Ishikawa (cell line): ENCODE measurements around the gene PTH2R.

Source experiments
- CEBPB ChIP-seq: IDR thresholded peaks from 2 replicates; pipeline ENCODE4 v1.6.1; 2012
- CREB1 ChIP-seq: IDR thresholded peaks from 2 replicates; pipeline ENCODE4 v1.6.1; 2012; ENCODE audit warnings: low read depth
- EGR1 ChIP-seq: IDR thresholded peaks from 2 replicates; pipeline ENCODE4 v1.6.1; 2012
- EP300 ChIP-seq: IDR thresholded peaks from 2 replicates; pipeline ENCODE4 v1.6.1; 2012; ENCODE audit warnings: borderline replicate concordance
- FOXM1 ChIP-seq: IDR thresholded peaks from 2 replicates; pipeline ENCODE4 v1.6.1; 2012; ENCODE audit warnings: low read depth, borderline replicate concordance
- NFIC ChIP-seq: IDR thresholded peaks from 2 replicates; pipeline ENCODE4 v1.6.1; 2012
- RAD21 ChIP-seq: IDR thresholded peaks from 2 replicates; pipeline ENCODE4 v1.6.1; 2012; ENCODE audit warnings: low read depth
- REST ChIP-seq: IDR thresholded peaks from 2 replicates; pipeline ENCODE4 v1.6.1; 2012; ENCODE audit warnings: low read depth, mild to moderate bottlenecking
- TAF1 ChIP-seq: IDR thresholded peaks from 2 replicates; pipeline ENCODE4 v1.6.1; 2012; ENCODE audit warnings: low read depth, mild to moderate bottlenecking
- TCF12 ChIP-seq: IDR thresholded peaks from 2 replicates; pipeline ENCODE4 v1.6.1; 2012; ENCODE audit warnings: low read depth
- TEAD4 ChIP-seq: IDR thresholded peaks from 2 replicates; pipeline ENCODE4 v1.6.1; 2012
- USF1 ChIP-seq: IDR thresholded peaks from 2 replicates; pipeline ENCODE4 v1.6.1; 2012
- YY1 ChIP-seq: IDR thresholded peaks from 2 replicates; pipeline ENCODE4 v1.6.1; 2012; ENCODE audit warnings: low read depth
- ZBTB7A ChIP-seq: IDR thresholded peaks from 2 replicates; pipeline ENCODE4 v1.6.1; 2012; ENCODE audit warnings: low read depth
- TF ChIP-seq, protein P1 (sequence below): IDR thresholded peaks from 2 replicates; pipeline ENCODE4 v1.6.1; 2012

The PTH2R gene

GRCh38 chr2:208361077-208361441 lies 45.5 kb upstream of the PTH2R start:
- TF ChIP-seq YY1, result no peak
- TF ChIP-seq, protein P1, sequence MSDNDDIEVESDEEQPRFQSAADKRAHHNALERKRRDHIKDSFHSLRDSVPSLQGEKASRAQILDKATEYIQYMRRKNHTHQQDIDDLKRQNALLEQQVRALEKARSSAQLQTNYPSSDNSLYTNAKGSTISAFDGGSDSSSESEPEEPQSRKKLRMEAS, result no peak
- no peak for TF ChIP-seq TCF12
- TF ChIP-seq REST, result no peak
- TF ChIP-seq FOXM1, result no peak
- no peak for TF ChIP-seq TEAD4
- TF ChIP-seq RAD21, result no peak
- no peak for TF ChIP-seq ZBTB7A
- TF ChIP-seq CREB1, result no peak
- no peak for TF ChIP-seq TAF1
- no peak for TF ChIP-seq EP300

- TF ChIP-seq EGR1, result no peak
- no peak for TF ChIP-seq TCF12
- no peak for TF ChIP-seq ZBTB7A
- TF ChIP-seq YY1, result no peak
- TF ChIP-seq TAF1, result no peak
- TF ChIP-seq USF1, result no peak
- TF ChIP-seq RAD21, result no peak
- no peak for TF ChIP-seq CEBPB
- TF ChIP-seq REST, result no peak
- no peak for TF ChIP-seq NFIC
Measured at GRCh38 chr2:208363485-208363884, 43.1 kb upstream of the PTH2R start.

DNA sequence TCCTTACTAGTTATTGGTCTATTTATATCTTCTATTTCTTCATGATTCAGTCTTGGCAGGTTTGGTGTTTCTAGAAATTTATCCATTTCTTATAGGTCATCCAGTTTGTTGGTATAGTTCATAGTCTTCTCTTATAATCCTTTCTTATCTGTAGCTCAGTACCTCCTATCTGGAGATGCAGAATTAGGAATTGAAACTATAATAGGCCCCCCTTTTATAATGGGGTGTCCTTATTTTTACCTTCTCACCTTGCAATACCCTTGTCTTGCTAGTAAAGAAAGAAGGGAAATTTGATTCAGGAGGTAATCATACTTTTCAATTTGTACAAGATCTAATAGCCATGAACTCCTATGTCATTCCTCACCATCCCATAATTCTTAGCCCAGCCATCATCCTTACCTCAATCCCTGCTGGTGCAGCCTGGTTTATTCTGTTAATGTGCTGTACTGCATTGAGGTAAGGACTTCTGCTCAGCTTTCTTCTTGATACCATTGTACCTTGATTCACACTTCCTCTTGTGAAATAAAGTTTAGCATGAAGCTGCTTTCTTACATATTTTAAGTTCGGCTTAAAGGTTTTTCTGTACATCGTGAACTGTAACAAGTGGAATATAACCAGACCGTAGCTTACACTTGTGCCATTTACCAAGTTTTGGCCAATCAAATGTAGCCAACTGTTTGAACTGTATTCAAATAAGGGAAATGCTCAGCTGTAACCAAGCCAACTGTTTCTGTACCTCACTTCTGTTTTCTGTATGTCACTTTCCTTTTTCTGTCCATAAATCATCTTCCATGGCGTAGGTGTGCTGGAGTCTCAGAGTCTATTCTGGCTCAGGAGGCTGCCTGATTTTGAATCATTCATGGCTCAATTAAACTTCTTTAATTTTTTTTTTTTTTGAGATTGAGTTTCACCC lies 40.1 kb upstream of the PTH2R start:
- TF ChIP-seq CEBPB, result no peak
- TF ChIP-seq ZBTB7A, result no peak
- no peak for TF ChIP-seq USF1
- no peak for TF ChIP-seq REST
- no peak for TF ChIP-seq TCF12
- TF ChIP-seq, protein P1, result no peak
- no peak for TF ChIP-seq NFIC
- TF ChIP-seq CREB1, result no peak
- no peak for TF ChIP-seq YY1
- TF ChIP-seq TAF1, result no peak
- no peak for TF ChIP-seq RAD21
- no peak for TF ChIP-seq FOXM1
- TF ChIP-seq EGR1, result no peak

DNA sequence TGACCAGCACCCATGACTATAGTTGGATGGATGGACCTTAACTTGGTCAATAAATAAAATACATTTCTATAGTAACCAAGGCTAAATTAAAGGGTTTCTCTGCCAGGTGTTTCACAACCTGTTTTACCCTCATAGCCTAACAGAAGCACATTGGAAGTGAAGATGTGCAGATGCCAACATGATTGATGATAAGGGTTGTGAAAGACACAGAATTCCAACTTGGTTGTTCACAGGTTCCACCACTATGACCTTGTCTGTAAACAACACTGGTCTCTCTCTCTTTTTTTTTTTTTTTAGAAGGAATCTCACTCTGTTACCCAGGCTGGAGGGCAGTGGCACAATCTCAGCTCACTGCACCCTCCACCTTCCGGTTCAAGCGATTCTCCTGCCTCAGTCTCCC lies 37.5 kb upstream of the PTH2R start:
- TF ChIP-seq USF1, result no peak
- no peak for TF ChIP-seq CREB1
- TF ChIP-seq RAD21, result no peak
- no peak for TF ChIP-seq TAF1
- no peak for TF ChIP-seq EP300
- no peak for TF ChIP-seq FOXM1
